ENCODE measurements around the gene FSIP1. TPM values are rescaled to one million over a fixed set of nuclear protein-coding genes. Genes with fewer than 3 reads are reported as not detected.

The FSIP1 gene
- total RNA-seq, 4 donors from 2014 or later = 0.38 to 0.91 (median 0.57) TPM; not detected in 1

DNA sequence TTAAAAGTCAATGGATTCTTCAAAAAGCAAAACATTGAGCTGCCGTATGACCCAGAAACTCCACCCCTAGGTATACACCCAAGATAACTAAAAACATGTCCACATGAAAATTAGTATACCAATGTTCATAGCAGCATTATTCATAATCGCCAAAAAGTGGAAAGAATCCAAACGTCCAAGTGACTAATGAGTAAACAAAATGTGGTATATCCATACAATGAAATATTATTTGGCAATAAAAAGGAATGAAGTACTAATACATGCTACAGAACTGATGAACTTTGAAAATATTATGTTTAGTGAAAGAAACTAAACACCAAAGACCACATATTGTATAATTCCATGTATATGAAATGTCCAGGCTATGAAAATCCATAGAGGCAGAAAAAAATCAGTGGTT is 123.9 kb downstream of the FSIP1 start:
- Histone ChIP-seq H3K36me3 (no peaks in the 10 kb centered on the region), H3K27me3 (no peaks in the 10 kb centered on the region), H3K4me1 (no peaks in the 10 kb centered on the region), H3K9me3 (no peaks in the 10 kb centered on the region), H3K27ac (no peak overlapping the region), H3K4me3 (no peak overlapping the region)
- intact Hi-C loops (cut with DNase I) = no loop called here
- no peak for DNase-seq
- 78 to 86% methylated on average over 3 of the region's 3 CpGs for WGBS, 2 donors
- TF ChIP-seq, protein P1, sequence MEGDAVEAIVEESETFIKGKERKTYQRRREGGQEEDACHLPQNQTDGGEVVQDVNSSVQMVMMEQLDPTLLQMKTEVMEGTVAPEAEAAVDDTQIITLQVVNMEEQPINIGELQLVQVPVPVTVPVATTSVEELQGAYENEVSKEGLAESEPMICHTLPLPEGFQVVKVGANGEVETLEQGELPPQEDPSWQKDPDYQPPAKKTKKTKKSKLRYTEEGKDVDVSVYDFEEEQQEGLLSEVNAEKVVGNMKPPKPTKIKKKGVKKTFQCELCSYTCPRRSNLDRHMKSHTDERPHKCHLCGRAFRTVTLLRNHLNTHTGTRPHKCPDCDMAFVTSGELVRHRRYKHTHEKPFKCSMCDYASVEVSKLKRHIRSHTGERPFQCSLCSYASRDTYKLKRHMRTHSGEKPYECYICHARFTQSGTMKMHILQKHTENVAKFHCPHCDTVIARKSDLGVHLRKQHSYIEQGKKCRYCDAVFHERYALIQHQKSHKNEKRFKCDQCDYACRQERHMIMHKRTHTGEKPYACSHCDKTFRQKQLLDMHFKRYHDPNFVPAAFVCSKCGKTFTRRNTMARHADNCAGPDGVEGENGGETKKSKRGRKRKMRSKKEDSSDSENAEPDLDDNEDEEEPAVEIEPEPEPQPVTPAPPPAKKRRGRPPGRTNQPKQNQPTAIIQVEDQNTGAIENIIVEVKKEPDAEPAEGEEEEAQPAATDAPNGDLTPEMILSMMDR (IDR thresholded peaks at IDR 0.05) = no peak
- TF ChIP-seq POLR2A (IDR thresholded peaks at IDR 0.05) = no peak

DNA sequence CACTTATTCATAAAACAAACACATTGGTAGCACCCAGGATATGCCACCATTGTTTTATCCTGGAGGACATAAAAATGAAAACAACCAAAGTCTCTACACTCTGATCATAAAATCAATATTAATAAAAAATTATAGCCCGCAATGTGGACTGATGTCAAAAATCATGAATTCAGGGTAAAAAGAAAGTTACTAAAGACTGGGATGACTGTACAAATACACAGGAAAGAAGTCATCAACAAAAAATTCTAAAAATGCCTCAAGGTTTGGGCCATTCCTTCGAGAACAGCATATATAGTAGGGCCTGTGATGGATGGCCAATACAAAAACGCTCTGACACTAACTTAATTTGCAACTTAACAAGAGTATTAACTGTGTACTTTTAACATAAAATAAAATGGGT is 125.0 kb downstream of the FSIP1 start:
- Histone ChIP-seq H3K4me1 (no peaks in the 10 kb centered on the region), H3K27ac (no peak overlapping the region), H3K27me3 (no peaks in the 10 kb centered on the region), H3K4me3 (no peak overlapping the region), H3K36me3 (no peaks in the 10 kb centered on the region), H3K9me3 (no peaks in the 10 kb centered on the region)
- intact Hi-C loops (cut with DNase I) = no loop called here
- WGBS, 2 donors = 67 to 70% methylated on average over 3 of the region's 3 CpGs
- no peak for DNase-seq
- TF ChIP-seq, protein P1 (IDR thresholded peaks at IDR 0.05) = no peak
- TF ChIP-seq POLR2A (IDR thresholded peaks at IDR 0.05) = no peak

DNA sequence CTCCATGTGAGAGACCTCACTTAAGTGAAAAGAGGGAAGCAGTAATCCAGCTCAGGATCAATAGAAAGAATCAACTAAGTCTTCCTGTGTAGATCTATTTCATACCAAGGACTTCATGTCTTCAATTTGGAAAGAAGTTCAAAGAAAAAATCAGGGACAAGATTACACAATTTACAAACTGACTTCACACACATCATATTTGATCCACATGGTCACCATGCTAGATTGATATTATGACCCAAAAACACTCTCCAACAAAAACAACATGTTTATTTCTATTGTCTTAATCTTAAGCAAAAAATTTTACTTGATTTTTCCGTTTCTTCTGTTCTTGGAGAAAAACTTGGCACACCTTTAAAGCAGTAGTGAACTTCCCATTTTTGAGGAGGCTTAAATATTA is 125.5 kb downstream of the FSIP1 start:
- H3K27ac ChIP-seq = no peak overlapping the region
- H3K9me3 ChIP-seq = no peaks in the 10 kb centered on the region
- no peak overlapping the region for H3K4me3 ChIP-seq
- no peaks in the 10 kb centered on the region for H3K36me3 ChIP-seq
- no peak for TF ChIP-seq POLR2A (IDR thresholded peaks at IDR 0.05)
- TF ChIP-seq, protein P1 (IDR thresholded peaks at IDR 0.05) = no peak
- H3K27me3 ChIP-seq = no peaks in the 10 kb centered on the region
- DNase-seq = no peak
- WGBS, 2 donors = 63 to 71% methylated on average over 1 of the region's 1 CpG
- no peaks in the 10 kb centered on the region for H3K4me1 ChIP-seq
- intact Hi-C loops (cut with DNase I) = no loop called here

DNA sequence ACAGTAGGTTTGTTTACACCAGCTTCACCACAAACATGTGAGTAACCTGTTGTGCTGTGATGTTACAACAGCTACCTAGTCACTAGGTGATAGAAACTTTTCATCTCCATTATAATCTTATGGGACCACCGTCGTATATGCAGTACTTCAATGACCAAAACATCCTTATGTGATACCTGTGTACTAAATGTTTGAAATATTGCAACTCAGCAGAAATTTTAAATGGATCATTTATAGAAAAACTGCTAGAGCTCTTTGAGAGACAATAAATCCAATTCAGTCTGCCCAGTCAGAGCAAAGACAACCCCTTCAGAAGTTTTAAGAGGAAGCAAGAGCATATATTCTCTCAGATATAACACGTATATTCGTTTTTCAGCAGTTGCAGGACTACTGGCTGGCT is 128.3 kb downstream of the FSIP1 start:
- WGBS, 2 donors = 88 to 92% methylated on average over 4 of the region's 4 CpGs
- TF ChIP-seq, protein P1 (IDR thresholded peaks at IDR 0.05) = no peak
- TF ChIP-seq POLR2A (IDR thresholded peaks at IDR 0.05) = no peak
- no peak for DNase-seq
- Histone ChIP-seq H3K4me1 (no peaks in the 10 kb centered on the region), H3K36me3 (no peaks in the 10 kb centered on the region), H3K27ac (no peak overlapping the region), H3K9me3 (no peaks in the 10 kb centered on the region), H3K4me3 (no peak overlapping the region), H3K27me3 (no peaks in the 10 kb centered on the region)
- intact Hi-C loops (cut with DNase I) = no loop called here

DNA sequence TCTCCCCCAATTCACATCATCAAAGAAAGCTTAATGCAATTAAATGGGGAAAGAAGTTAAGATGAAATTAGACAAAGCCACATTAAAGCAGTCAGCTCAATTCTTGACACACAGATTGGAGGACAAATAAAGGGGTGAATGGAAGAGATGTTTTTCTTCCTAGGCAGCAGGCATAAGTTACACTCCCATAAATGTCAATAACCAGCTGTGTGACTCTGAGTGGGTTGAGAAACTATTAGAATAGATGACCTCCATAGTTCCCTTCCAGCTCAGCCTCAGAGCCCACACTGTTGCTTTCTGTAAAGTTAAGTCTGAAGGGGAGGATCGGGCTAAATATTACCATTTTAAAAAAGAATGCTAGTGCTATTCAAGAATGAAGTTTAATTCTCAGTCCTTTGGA is 130.8 kb downstream of the FSIP1 start:
- 55 to 79% methylated on average over 1 of the region's 1 CpG for WGBS, 2 donors
- TF ChIP-seq POLR2A (IDR thresholded peaks at IDR 0.05) = no peak
- TF ChIP-seq, protein P1 (IDR thresholded peaks at IDR 0.05) = no peak
- no peaks in the 10 kb centered on the region for H3K27me3 ChIP-seq

More for the DNA sequence above, 130.8 kb downstream of the FSIP1 start:
- H3K4me3 ChIP-seq = no peak overlapping the region
- no peaks in the 10 kb centered on the region for H3K4me1 ChIP-seq
- intact Hi-C loops (cut with DNase I) = no loop called here
- H3K36me3 ChIP-seq = no peaks in the 10 kb centered on the region
- H3K27ac ChIP-seq = no peak overlapping the region
- H3K9me3 ChIP-seq = no peaks in the 10 kb centered on the region
- no peak for DNase-seq
